ENCODE measurements around the gene RBBP6.

RBBP6 gene

GRCh38 chr16:24524855-24525677 is 14.3 kb upstream of the RBBP6 start:
- no peak for DNase-seq (ENCODE audit: low read depth in 3 of 3)

DNA sequence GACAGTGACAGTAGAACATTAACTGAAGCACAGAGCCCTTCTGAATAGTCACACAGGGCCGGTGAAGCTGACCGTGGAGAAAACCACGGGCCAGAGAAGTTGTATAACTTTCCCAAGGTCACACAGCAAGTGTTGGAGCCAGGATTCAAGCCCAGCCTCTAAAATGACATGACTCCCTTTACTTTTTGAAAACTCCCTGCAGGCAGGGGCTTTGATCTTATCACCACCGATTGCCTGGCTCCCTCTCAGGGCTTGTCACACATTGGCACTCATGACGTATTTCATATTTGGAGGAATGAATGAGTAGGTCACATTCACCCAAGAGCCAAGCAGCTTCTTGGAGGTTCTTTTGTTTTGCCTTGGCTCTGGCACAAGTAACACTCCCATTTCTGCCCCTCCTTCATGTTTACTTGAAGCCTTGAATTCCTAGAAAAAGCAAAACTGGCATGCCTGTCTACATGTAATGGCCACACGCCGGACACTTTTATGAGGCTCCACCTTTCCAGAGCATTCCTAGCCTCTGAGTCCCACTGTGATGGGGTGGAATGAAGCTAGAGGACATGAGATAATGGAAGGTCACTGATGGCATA is 13.3 kb upstream of the RBBP6 start:
- DNase-seq (ENCODE audit: low read depth in 3 of 3), result no peak

- DNase-seq (ENCODE audit: low read depth in 3 of 3), result no peak
These were observed 12.5 kb upstream of the RBBP6 start for GRCh38 chr16:24526701-24527495.

- DNase-seq (ENCODE audit: low read depth in 3 of 3), result no peak
These were observed 8.2 kb upstream of the RBBP6 start for GRCh38 chr16:24531166-24531565.

DNA sequence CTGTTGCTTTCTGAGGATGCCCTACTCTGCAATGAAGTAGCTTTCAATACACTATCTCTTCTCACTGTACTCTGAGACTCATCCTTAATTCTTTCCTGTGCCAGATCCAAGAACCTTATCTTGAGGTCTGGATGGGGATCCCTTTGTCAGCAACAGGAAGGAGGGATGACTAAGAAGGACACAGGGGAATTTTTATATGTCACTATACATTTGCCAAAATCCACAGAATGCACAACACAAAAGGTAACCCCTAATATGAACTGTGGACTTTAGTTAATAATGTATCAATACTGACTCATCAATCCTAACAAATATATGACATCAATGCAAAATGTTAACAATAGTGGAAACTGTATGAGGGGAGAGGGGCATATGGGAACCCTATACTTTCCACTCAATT is 4.7 kb upstream of the RBBP6 start:
- no peak for DNase-seq (ENCODE audit: low read depth in 3 of 3)

DNA sequence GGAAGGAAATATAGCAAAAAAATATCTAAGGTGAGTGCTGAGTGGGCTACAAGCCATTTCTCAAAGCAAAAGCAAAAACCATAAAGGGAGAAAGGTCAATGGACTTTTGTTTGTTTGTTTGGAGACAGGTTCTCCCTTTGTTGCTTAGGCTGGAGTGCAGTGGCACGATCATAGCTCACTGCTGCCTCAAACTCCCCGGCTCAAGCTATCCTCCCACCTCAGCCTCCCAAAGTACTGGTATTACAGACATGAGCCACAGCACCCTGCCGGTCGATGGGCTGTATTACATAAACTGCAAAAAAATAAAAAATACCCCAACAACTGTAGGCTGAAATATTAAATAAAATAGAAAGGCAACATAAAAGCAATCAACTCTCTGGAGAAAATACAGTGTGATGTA is 3.5 kb upstream of the RBBP6 start:
- DNase-seq (ENCODE audit: low read depth in 3 of 3), result no peak

GRCh38 chr16:24536671-24537070 is 2.7 kb upstream of the RBBP6 start:
- DNase-seq (ENCODE audit: low read depth in 3 of 3), result no peak

- DNase-seq (ENCODE audit: low read depth in 3 of 3), result no peak
These were observed 1.7 kb upstream of the RBBP6 start for GRCh38 chr16:24537474-24538337.

GRCh38 chr16:24538756-24539294 is 541 bp upstream of the RBBP6 start:
- DNase-seq (ENCODE audit: low read depth in 3 of 3), result no peak

- peak in 2 of 3 donors; percentile 15 to 38 for DNase-seq (ENCODE audit: low read depth in 3 of 3)
These were observed 660 bp downstream of the RBBP6 start for GRCh38 chr16:24539850-24540601.

GRCh38 chr16:24540602-24541210 is 1.3 kb downstream of the RBBP6 start:
- DNase-seq (ENCODE audit: low read depth in 3 of 3), result peak in 1 of 3 donors; percentile 13

- no peak for DNase-seq (ENCODE audit: low read depth in 3 of 3)
These were observed 2.0 kb downstream of the RBBP6 start for GRCh38 chr16:24541233-24541933.

GRCh38 chr16:24543949-24544348 is 4.6 kb downstream of the RBBP6 start:
- DNase-seq (ENCODE audit: low read depth in 3 of 3), result no peak

DNA sequence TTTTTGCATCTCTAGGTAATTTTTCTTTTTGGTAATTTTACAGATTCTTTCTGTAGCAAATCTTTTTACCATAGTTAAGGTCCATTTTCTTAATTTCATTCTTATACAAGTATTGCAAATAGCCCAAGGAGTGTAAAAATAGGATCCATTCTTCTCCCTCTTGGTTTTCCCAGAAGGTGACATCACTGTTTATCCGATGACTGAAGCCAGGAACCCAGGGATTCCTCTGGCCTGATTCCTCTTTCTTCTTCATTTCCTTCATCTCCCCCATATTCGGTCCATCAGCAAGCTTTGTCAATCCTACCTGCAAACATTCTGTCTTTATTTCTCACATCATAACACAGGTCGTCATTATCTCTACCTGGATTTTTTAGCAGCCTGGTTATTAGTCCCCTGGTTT is 5.3 kb downstream of the RBBP6 start:
- no peak for DNase-seq (ENCODE audit: low read depth in 3 of 3)

GRCh38 chr16:24550295-24550694 is 10.9 kb downstream of the RBBP6 start:
- DNase-seq (ENCODE audit: low read depth in 3 of 3), result no peak

- no peak for DNase-seq (ENCODE audit: low read depth in 3 of 3)
These were observed 13.4 kb downstream of the RBBP6 start for GRCh38 chr16:24552705-24553246.

- DNase-seq (ENCODE audit: low read depth in 3 of 3), result no peak
These were observed 14.6 kb downstream of the RBBP6 start for GRCh38 chr16:24553983-24554382.

GRCh38 chr16:24555346-24555872 is 16.0 kb downstream of the RBBP6 start:
- no peak for DNase-seq (ENCODE audit: low read depth in 3 of 3)

GRCh38 chr16:24562811-24563210 is 23.4 kb downstream of the RBBP6 start:
- DNase-seq (ENCODE audit: low read depth in 3 of 3), result no peak

All from stimulated activated CD4-positive, alpha-beta T cell treated with anti-CD3 and anti-CD28 coated beads, TNF-alpha, amount 100 ng/mL, for 48 hours (primary cell).